Liver (tissue), 9 donors: ENCODE data around the gene TIMP3. TPM values are rescaled to one million over a fixed set of nuclear protein-coding genes. Genes with fewer than 3 reads are reported as not detected.

Experiments
- DNase-seq: peaks from one replicate; pipeline ENCODE4 v3.0.0-alpha.2; 2017; ENCODE audit warnings: low spot score
- H3K27ac ChIP-seq, 2 donors: one replicate each; pipeline ENCODE4 v1.7.0; 2013; ENCODE audit warnings: inconsistent platforms in 2 of 2, low read length in 2 of 2, control low read depth in 1 of 2, low read depth in 1 of 2, mild to moderate bottlenecking in 1 of 2
- H3K27me3 ChIP-seq, 4 donors: one replicate each; pipeline versions ENCODE4 v1.6.1 to v1.7.0; 2013; ENCODE audit warnings: low read length in 3 of 4, inconsistent platforms in 1 of 4, mild to moderate bottlenecking in 1 of 4, moderate library complexity in 1 of 4; ENCODE audit not compliant: control insufficient read depth in 4 of 4, insufficient read depth in 4 of 4
- H3K36me3 ChIP-seq, 4 donors: one replicate each; pipeline versions ENCODE4 v1.6.1 to v1.7.0; 2013; ENCODE audit warnings: low read length in 3 of 4, mild to moderate bottlenecking in 3 of 4, low read depth in 1 of 4, moderate library complexity in 1 of 4; ENCODE audit not compliant: control insufficient read depth in 4 of 4, insufficient read depth in 3 of 4
- H3K4me1 ChIP-seq, 4 donors: one replicate each; pipeline versions ENCODE4 v1.6.1 to v1.7.0; 2013; ENCODE audit warnings: low read length in 3 of 4, mild to moderate bottlenecking in 3 of 4, moderate library complexity in 1 of 4; ENCODE audit not compliant: control insufficient read depth in 4 of 4, insufficient read depth in 4 of 4
- H3K4me3 ChIP-seq, 3 donors: one replicate each; pipeline versions ENCODE4 v1.6.1 to v1.7.0; 2013; ENCODE audit warnings: low read length in 3 of 3, control low read depth in 1 of 3, low read depth in 1 of 3, mild to moderate bottlenecking in 1 of 3
- H3K9ac ChIP-seq, 2 donors: one replicate each; pipeline ENCODE4 v1.7.0; 2013; ENCODE audit warnings: low read length in 2 of 2, mild to moderate bottlenecking in 2 of 2, moderate library complexity in 2 of 2, control low read depth in 1 of 2, low read depth in 1 of 2
- H3K9me3 ChIP-seq, 4 donors: one replicate each; pipeline versions ENCODE4 v1.6.1 to v1.7.0; 2013; ENCODE audit warnings: low read length in 3 of 4; ENCODE audit not compliant: control insufficient read depth in 4 of 4
- CTCF ChIP-seq: fragments of 150-350 bp; IDR thresholded peaks from 2 replicates; pipeline ENCODE4 v1.5.1; 2017; ENCODE audit warnings: improper control_type of control experiment, low read depth, low read length; ENCODE audit not compliant: missing input control
- FOXA1 ChIP-seq: IDR thresholded peaks from 2 replicates; pipeline ENCODE4 v1.6.1; 2016; ENCODE audit warnings: antibody characterized with exemption
- FOXA2 ChIP-seq: IDR thresholded peaks from 2 replicates; pipeline ENCODE4 v1.6.1; 2016; ENCODE audit warnings: antibody characterized with exemption
- GABPA ChIP-seq, 2 donors: IDR thresholded peaks in 1 of 2; conservative IDR thresholded peaks in 1 of 2; 2 replicates each; pipeline ENCODE4 v1.6.1; 2016; ENCODE audit warnings: antibody characterized with exemption in 2 of 2, mild to moderate bottlenecking in 1 of 2, moderate library complexity in 1 of 2
- HNF4A ChIP-seq, 2 donors: conservative IDR thresholded peaks; 2 replicates each; pipeline ENCODE4 v1.6.1; 2016; ENCODE audit warnings: antibody characterized with exemption in 2 of 2, mild to moderate bottlenecking in 2 of 2
- HNF4G ChIP-seq: IDR thresholded peaks from 2 replicates; pipeline ENCODE4 v1.6.1; 2016; ENCODE audit warnings: antibody characterized with exemption
- RAD21 ChIP-seq, 2 donors: IDR thresholded peaks; 2 replicates each; pipeline ENCODE4 v1.6.1; 2016; ENCODE audit warnings: antibody characterized with exemption in 2 of 2, mild to moderate bottlenecking in 2 of 2
- YY1 ChIP-seq: IDR thresholded peaks from 2 replicates; pipeline ENCODE4 v1.6.1; 2016; ENCODE audit warnings: antibody characterized with exemption, mild to moderate bottlenecking
- WGBS: extraction: QIAGEN DNeasy Blood & Tissue Kit; methylation state at CpG from one replicate; pipeline ENCODE4 v1.1.7; 2013; 5-methylcytosine and 5-hydroxymethylcytosine counted together
- polyA plus RNA-seq, 2 donors: library from polyadenylated mRNA; stranded (reverse) in 1 of 2; unstranded in 1 of 2; fragments of 200-250 nt in 1 of 2; fragments of >200 nt in 1 of 2; fragmentation: Nextera tagmentation in 1 of 2; extraction: Ambion mirVana in 1 of 2; gene quantifications; one replicate each; pipeline versions ENCODE4 v1.2.1 to v1.2.3, GENCODE V29; 2013 to 2015
- total RNA-seq, 2 donors: library from RNA; depleted of rRNA; stranded (reverse); fragments of >200 nt; gene quantifications; one replicate each; pipeline ENCODE4 v1.2.3, GENCODE V29; 2014
- TF ChIP-seq, protein P1 (sequence below): IDR thresholded peaks from 2 replicates; pipeline ENCODE4 v1.6.1; 2016; ENCODE audit warnings: antibody characterized with exemption, mild to moderate bottlenecking
- TF ChIP-seq, protein P2 (sequence below): IDR thresholded peaks from 2 replicates; pipeline ENCODE4 v1.6.1; 2016; ENCODE audit warnings: antibody characterized with exemption
- donor health status: healthy.
- donor health status: healthy.
- donor health status: healthy.
- donor health status: healthy.
- donor health status: healthy.

Gene TIMP3
- total and polyA plus RNA-seq, 4 donors: 28.0 to 44.0 (median 31.2) TPM

DNA sequence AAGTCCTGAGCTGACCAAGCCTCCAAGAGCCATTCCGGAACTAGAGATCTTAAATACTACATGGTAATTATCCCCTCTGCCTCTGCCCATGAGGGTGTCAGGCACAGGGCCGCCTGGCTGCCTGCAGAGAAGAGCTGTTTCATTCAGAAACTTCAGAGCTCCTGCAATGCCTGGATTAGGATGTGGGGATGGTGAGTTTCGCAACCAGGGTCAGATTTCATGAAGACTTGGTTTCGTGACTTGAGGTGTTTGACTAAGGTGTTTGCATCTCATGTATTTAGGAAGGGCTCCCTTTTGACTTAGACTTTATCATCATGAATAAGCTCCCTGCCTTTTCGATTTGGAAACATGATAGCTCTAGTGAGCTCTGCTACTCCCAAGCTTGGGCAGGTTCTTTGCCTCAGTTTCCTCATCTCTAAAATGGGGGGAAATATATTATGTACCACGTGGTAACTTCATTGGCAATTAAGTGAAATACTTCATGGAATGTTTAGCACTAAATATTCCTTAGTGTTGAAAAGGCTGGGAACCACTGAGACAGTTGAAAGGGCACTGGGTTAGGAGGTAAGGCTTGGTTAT is 9.1 kb downstream of the TIMP3 start:
- Histone ChIP-seq H3K27me3 (no peaks in the 10 kb centered on the region), H3K27ac (no peak overlapping the region), H3K9me3 (no peaks in the 10 kb centered on the region), H3K9ac (no peak overlapping the region), H3K4me1 (peaks cover 4 to 20% (median 16%) of the 10 kb centered on the region in 4 donors), H3K36me3 (no peaks in the 10 kb centered on the region), H3K4me3 (no peak overlapping the region)
- no peak for TF ChIP-seq HNF4A (conservative IDR thresholded peaks at IDR 0.05)
- TF ChIP-seq FOXA2: no peak
- no peak for TF ChIP-seq GABPA (IDR thresholded peaks at IDR 0.05 in 1 of 2, conservative IDR thresholded peaks at IDR 0.05 in 1 of 2)
- TF ChIP-seq, protein P1, sequence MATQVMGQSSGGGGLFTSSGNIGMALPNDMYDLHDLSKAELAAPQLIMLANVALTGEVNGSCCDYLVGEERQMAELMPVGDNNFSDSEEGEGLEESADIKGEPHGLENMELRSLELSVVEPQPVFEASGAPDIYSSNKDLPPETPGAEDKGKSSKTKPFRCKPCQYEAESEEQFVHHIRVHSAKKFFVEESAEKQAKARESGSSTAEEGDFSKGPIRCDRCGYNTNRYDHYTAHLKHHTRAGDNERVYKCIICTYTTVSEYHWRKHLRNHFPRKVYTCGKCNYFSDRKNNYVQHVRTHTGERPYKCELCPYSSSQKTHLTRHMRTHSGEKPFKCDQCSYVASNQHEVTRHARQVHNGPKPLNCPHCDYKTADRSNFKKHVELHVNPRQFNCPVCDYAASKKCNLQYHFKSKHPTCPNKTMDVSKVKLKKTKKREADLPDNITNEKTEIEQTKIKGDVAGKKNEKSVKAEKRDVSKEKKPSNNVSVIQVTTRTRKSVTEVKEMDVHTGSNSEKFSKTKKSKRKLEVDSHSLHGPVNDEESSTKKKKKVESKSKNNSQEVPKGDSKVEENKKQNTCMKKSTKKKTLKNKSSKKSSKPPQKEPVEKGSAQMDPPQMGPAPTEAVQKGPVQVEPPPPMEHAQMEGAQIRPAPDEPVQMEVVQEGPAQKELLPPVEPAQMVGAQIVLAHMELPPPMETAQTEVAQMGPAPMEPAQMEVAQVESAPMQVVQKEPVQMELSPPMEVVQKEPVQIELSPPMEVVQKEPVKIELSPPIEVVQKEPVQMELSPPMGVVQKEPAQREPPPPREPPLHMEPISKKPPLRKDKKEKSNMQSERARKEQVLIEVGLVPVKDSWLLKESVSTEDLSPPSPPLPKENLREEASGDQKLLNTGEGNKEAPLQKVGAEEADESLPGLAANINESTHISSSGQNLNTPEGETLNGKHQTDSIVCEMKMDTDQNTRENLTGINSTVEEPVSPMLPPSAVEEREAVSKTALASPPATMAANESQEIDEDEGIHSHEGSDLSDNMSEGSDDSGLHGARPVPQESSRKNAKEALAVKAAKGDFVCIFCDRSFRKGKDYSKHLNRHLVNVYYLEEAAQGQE: no peak
- TF ChIP-seq CTCF: no peak
- no peak for TF ChIP-seq FOXA1
- TF ChIP-seq YY1: no peak
- TF ChIP-seq, protein P2, sequence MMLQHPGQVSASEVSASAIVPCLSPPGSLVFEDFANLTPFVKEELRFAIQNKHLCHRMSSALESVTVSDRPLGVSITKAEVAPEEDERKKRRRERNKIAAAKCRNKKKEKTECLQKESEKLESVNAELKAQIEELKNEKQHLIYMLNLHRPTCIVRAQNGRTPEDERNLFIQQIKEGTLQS: no peak
- no peak for TF ChIP-seq RAD21 (IDR thresholded peaks at IDR 0.05)
- 83% methylated on average over 6 of the region's 6 CpGs for WGBS
- DNase-seq: no peak

GRCh38 chr22:32811788-32812545 is 10.5 kb downstream of the TIMP3 start:
- H3K4me3 ChIP-seq: no peak overlapping the region
- H3K4me1 ChIP-seq: peaks cover 5 to 20% (median 17%) of the 10 kb centered on the region in 4 donors
- 81% methylated on average over 3 of the region's 3 CpGs for WGBS
- no peaks in the 10 kb centered on the region for H3K27me3 ChIP-seq
- no peak overlapping the region for H3K9ac ChIP-seq
- no peaks in the 10 kb centered on the region for H3K9me3 ChIP-seq
- H3K36me3 ChIP-seq: no peaks in the 10 kb centered on the region
- TF ChIP-seq FOXA1 (no peak), HNF4G (no peak)
- TF ChIP-seq, protein P2: no peak
- DNase-seq: no peak
- H3K27ac ChIP-seq: no peak overlapping the region
